ENCODE data around the gene CD248.
"Not testable (repeated sequence)": the region's sequence is repeated elsewhere in the genome, so short reads cannot be mapped to it uniquely, and the experiment has no call there.

DNA sequence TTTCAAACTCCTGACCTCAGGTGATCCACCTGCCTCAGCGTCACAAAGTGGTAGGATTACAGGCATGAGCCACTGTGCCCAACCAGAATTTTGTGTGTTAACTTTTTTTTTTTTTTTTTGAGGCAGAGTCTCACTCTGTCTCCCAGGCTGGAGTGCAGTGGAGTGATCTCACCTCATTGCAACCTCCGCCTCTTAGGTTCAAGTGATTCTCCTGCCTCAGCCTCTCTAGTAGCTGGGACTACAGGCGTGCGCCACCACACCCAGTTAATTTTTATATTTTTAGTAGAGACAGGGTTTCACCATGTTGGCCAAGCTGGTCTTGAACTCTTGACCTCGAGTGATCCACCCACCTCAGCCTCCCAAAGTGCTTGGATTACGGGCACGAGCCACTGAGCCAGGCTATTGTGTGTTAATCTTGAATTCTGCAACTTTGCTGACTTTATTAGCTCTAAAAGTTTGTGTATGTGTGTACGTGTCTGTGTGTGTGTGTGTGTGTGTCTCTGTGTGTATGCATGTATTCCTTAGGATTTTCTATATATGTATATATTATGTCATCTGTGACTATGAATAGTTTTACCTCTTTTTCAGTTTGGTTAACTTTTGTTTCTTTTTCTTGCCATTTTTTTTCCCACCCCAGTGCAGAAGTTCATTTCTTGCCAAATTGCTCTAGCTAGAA is 33.9 kb upstream of the CD248 start:
- TF ChIP-seq, protein P1, sequence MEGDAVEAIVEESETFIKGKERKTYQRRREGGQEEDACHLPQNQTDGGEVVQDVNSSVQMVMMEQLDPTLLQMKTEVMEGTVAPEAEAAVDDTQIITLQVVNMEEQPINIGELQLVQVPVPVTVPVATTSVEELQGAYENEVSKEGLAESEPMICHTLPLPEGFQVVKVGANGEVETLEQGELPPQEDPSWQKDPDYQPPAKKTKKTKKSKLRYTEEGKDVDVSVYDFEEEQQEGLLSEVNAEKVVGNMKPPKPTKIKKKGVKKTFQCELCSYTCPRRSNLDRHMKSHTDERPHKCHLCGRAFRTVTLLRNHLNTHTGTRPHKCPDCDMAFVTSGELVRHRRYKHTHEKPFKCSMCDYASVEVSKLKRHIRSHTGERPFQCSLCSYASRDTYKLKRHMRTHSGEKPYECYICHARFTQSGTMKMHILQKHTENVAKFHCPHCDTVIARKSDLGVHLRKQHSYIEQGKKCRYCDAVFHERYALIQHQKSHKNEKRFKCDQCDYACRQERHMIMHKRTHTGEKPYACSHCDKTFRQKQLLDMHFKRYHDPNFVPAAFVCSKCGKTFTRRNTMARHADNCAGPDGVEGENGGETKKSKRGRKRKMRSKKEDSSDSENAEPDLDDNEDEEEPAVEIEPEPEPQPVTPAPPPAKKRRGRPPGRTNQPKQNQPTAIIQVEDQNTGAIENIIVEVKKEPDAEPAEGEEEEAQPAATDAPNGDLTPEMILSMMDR (IDR thresholded peaks at IDR 0.05): not testable (repeated sequence)
- TF ChIP-seq POLR2A, EP300, POLR2AphosphoS5 (IDR thresholded peaks at IDR 0.05): not testable (repeated sequence)

Measured in stomach (tissue), 4 donors.